NB4 (cell line): ENCODE measurements around the gene EIF3J.

Source experiments
- DNase-seq: peaks from one replicate; pipeline ENCODE4 v3.0.0; 2010; ENCODE audit warnings: low read depth
- H3K4me3 ChIP-seq: one replicate; pipeline ENCODE4 v1.5.1; 2011; ENCODE audit warnings: mild to moderate bottlenecking, low read depth, low read length, moderate library complexity
- CTCF ChIP-seq: IDR thresholded peaks from one replicate; pipeline ENCODE4 v1.5.1; 2012; ENCODE audit warnings: low read depth, low read length
- MAX ChIP-seq: IDR thresholded peaks from 2 replicates; pipeline ENCODE4 v1.6.1; 2011; ENCODE audit warnings: low read depth, low read length
- MYC ChIP-seq: IDR thresholded peaks from 2 replicates; pipeline ENCODE4 v1.6.1; 2011; ENCODE audit warnings: low read depth, low read length
- POLR2A ChIP-seq: IDR thresholded peaks from 2 replicates; pipeline ENCODE4 v1.6.1; 2011; ENCODE audit warnings: mild to moderate bottlenecking; ENCODE audit not compliant: insufficient read length; ENCODE audit errors: extremely low read depth

EIF3J gene

GRCh38 chr15:44580105-44580504, 43.2 kb downstream of the EIF3J start:
- TF ChIP-seq MAX (no peak), MYC (no peak), POLR2A (no peak), CTCF (no peak)
- no peak overlapping the region for H3K4me3 ChIP-seq
- DNase-seq, result no peak

GRCh38 chr15:44584162-44584749, 47.3 kb downstream of the EIF3J start:
- TF ChIP-seq MAX, result peak; percentile 71
- TF ChIP-seq CTCF, result peak; percentile 67
- TF ChIP-seq MYC, result peak; percentile 61
- no peak for TF ChIP-seq POLR2A
- H3K4me3 ChIP-seq, result no peak overlapping the region
- peak; percentile 67 for DNase-seq

- no peak overlapping the region for H3K4me3 ChIP-seq
- no peak for DNase-seq
- TF ChIP-seq POLR2A (no peak), CTCF (no peak), MAX (no peak), MYC (no peak)
Observed at GRCh38 chr15:44585633-44586032, 48.7 kb downstream of the EIF3J start.

- DNase-seq, result no peak
- TF ChIP-seq MYC, result no peak
- no peak for TF ChIP-seq CTCF
- H3K4me3 ChIP-seq, result no peak overlapping the region
Observed at GRCh38 chr15:44588541-44588940, 51.6 kb downstream of the EIF3J start.

- H3K4me3 ChIP-seq, result no peak overlapping the region
- DNase-seq, result no peak
- TF ChIP-seq MAX (no peak), POLR2A (no peak), CTCF (no peak), MYC (no peak)
Observed at GRCh38 chr15:44591326-44591725, 54.4 kb downstream of the EIF3J start.

- H3K4me3 ChIP-seq, result no peak overlapping the region
- DNase-seq, result peak; percentile 15
- peak; percentile 39 for TF ChIP-seq CTCF
- no peak for TF ChIP-seq MAX
Observed at GRCh38 chr15:44593042-44593736, 56.2 kb downstream of the EIF3J start.
